Panc1 (cell line): Measurements from ENCODE around the gene H1-8.

Experiments used
- CTCF ChIP-seq: fragments of 450-650 bp; IDR thresholded peaks from 2 replicates; pipeline ENCODE4 v1.5.1; 2017; ENCODE audit warnings: mild to moderate bottlenecking
- POLR2AphosphoS5 ChIP-seq: IDR thresholded peaks from 2 replicates; pipeline ENCODE4 v1.6.1; 2012; ENCODE audit warnings: mild to moderate bottlenecking, low read depth, low read length, moderate library complexity
- SIN3A ChIP-seq: IDR thresholded peaks from 2 replicates; pipeline ENCODE4 v1.6.1; 2012; ENCODE audit warnings: low read depth, mild to moderate bottlenecking, low read length, moderate library complexity, borderline replicate concordance; ENCODE audit not compliant: insufficient read depth
- TF ChIP-seq, protein P1 (sequence below), 2 experiments: IDR thresholded peaks; 2 replicates each; pipeline ENCODE4 v1.6.1; 2011 to 2012; ENCODE audit warnings: low read depth in 2 of 2, control low read depth in 1 of 2, low read length in 1 of 2, mild to moderate bottlenecking in 1 of 2, moderate library complexity in 1 of 2; ENCODE audit not compliant: insufficient read depth in 1 of 2

DNA sequence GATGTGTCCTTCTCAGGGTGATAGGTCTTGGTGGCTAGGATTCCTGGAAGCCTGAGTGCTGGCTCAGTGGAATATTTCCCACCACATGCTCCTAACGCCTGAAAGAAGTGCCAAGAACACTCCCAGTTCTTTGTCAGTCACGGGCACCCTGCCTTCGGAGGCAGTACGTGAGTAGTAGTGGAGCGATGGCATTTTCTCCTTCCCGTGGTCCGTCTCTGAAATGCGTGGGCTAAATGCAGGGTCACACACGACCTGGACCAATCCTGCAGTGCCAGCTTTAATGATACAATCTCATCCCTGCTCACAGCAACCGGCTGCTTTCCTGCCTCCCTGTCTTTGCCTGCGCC, 14.5 kb downstream of the H1-8 start:
- no peak for TF ChIP-seq CTCF
- TF ChIP-seq SIN3A = no peak
- TF ChIP-seq POLR2AphosphoS5 = no peak
- TF ChIP-seq, protein P1, sequence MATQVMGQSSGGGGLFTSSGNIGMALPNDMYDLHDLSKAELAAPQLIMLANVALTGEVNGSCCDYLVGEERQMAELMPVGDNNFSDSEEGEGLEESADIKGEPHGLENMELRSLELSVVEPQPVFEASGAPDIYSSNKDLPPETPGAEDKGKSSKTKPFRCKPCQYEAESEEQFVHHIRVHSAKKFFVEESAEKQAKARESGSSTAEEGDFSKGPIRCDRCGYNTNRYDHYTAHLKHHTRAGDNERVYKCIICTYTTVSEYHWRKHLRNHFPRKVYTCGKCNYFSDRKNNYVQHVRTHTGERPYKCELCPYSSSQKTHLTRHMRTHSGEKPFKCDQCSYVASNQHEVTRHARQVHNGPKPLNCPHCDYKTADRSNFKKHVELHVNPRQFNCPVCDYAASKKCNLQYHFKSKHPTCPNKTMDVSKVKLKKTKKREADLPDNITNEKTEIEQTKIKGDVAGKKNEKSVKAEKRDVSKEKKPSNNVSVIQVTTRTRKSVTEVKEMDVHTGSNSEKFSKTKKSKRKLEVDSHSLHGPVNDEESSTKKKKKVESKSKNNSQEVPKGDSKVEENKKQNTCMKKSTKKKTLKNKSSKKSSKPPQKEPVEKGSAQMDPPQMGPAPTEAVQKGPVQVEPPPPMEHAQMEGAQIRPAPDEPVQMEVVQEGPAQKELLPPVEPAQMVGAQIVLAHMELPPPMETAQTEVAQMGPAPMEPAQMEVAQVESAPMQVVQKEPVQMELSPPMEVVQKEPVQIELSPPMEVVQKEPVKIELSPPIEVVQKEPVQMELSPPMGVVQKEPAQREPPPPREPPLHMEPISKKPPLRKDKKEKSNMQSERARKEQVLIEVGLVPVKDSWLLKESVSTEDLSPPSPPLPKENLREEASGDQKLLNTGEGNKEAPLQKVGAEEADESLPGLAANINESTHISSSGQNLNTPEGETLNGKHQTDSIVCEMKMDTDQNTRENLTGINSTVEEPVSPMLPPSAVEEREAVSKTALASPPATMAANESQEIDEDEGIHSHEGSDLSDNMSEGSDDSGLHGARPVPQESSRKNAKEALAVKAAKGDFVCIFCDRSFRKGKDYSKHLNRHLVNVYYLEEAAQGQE (IDR thresholded peaks at IDR 0.05; ENCODE audit: insufficient read depth in 1 of 2, low read depth in 2 of 2, low read length in 1 of 2) = no peak
